ENCODE results near the gene RBM11. TPM values are rescaled to one million over a fixed set of nuclear protein-coding genes. Genes with fewer than 3 reads are reported as not detected.

Gene RBM11
- total RNA-seq, 1 donor = not detected

DNA sequence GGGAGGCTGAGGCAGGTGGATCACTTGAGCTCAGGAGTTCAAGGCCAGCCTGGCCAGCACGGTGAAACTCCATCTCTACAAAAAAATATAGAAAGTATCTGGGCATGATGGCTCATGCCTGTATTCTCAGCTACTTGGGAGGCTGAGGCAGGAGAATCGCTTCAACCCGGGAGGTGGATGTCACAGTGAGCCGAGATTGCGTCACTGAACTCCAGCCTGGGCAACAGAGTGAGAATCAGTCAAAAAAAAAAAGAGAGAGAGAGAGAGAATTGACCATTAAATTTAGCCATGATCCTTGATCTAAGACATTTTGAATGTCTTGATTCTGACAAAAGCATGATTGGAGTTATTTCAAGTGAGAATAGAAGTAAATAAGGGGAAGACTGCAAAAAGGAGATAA lies 19.1 kb downstream of the RBM11 start:
- DNase-seq (ENCODE audit: low read depth) = no peak
- TF ChIP-seq, protein P1, sequence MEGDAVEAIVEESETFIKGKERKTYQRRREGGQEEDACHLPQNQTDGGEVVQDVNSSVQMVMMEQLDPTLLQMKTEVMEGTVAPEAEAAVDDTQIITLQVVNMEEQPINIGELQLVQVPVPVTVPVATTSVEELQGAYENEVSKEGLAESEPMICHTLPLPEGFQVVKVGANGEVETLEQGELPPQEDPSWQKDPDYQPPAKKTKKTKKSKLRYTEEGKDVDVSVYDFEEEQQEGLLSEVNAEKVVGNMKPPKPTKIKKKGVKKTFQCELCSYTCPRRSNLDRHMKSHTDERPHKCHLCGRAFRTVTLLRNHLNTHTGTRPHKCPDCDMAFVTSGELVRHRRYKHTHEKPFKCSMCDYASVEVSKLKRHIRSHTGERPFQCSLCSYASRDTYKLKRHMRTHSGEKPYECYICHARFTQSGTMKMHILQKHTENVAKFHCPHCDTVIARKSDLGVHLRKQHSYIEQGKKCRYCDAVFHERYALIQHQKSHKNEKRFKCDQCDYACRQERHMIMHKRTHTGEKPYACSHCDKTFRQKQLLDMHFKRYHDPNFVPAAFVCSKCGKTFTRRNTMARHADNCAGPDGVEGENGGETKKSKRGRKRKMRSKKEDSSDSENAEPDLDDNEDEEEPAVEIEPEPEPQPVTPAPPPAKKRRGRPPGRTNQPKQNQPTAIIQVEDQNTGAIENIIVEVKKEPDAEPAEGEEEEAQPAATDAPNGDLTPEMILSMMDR (IDR thresholded peaks at IDR 0.05; ENCODE audit: insufficient read depth, low read length) = no peak
- H3K4me3 ChIP-seq (ENCODE audit: low read depth, low read length) = no peak overlapping the region

DNA sequence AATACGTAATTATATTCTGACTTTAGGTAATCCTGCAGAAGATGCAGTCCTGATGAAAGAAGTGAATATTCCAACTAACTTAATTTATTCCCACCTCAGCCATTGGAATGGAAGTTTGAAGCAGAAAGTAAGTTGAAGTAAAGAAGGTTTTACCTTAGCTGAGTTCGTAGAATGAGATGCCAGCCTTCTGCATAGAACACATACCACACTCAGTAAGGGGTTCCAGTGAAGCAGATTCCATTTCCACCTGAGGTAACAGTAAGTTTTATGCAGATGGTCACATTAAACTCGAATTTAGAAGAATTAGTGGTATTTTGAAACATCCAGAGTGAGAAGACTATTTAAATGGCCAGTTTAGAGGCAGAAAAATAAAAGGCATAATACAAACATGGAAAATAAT lies 20.2 kb downstream of the RBM11 start:
- DNase-seq (ENCODE audit: low read depth) = no peak
- H3K4me3 ChIP-seq (ENCODE audit: low read depth, low read length) = no peak overlapping the region
- TF ChIP-seq, protein P1 (IDR thresholded peaks at IDR 0.05; ENCODE audit: insufficient read depth, low read length) = no peak

DNA sequence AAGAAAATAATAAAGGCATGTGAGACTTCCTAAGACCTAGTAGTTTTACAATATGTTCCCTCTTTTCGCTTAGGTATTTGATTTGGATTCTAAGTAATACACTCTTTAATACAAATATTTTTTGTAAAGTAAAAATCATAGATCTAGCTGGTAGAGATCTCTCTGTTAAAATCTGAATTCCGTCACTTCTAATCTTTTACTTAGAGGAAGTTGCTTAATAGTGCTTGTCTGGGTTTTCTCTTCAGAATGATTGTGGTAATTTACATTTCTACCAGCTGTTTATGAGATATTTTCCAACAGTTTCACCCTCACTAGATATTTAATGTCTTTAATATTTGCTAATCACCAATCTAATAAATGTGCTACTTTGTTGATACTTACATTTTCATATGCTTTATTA lies 23.3 kb downstream of the RBM11 start:
- no peak for DNase-seq (ENCODE audit: low read depth)
- TF ChIP-seq, protein P1 (IDR thresholded peaks at IDR 0.05; ENCODE audit: insufficient read depth, low read length) = no peak
- H3K4me3 ChIP-seq (ENCODE audit: low read depth, low read length) = no peak overlapping the region

DNA sequence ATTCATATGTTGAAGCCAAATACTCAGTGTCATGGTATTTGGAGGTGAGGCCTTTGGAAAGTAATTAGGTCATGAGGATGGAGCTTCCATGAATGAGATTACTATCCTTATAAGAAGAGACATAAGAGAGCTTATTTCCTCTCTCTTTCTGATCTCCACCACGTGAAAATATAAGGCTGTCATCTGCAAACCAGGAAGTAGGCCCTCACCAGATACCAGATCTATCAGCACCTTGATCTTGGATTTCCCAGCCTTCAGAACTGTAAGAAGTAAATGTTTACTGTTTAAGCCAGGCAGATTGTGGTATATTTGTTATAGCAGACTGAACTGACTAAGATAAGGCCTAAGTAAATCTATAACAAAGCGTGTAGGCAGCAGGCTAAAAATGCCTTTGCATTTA lies 25.3 kb downstream of the RBM11 start:
- no peak overlapping the region for H3K4me3 ChIP-seq (ENCODE audit: low read depth, low read length)
- TF ChIP-seq, protein P1 (IDR thresholded peaks at IDR 0.05; ENCODE audit: insufficient read depth, low read length) = no peak

DNA sequence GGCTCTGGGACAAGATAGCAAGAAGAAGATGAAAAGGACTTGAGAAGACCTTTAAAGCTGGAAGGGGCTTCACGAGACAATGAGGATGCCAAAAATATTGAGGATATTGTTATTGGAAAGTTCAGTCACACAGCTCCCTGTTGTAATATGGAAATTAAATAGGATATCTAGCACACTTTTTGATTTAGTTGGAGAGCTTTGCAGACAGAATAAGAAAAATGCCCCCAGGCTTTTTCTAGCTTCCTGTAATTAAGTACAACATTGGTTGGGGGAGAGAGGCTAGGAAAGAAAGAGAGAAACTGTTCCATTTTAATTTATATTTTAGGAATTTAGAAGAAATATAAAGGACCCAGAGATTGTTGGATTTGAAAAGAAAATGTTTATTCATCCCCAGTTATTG lies 27.5 kb downstream of the RBM11 start:
- DNase-seq (ENCODE audit: low read depth) = no peak
- H3K4me3 ChIP-seq (ENCODE audit: low read depth, low read length) = no peak overlapping the region
- TF ChIP-seq, protein P1 (IDR thresholded peaks at IDR 0.05; ENCODE audit: insufficient read depth, low read length) = no peak

More for the DNA sequence above, 25.3 kb downstream of the RBM11 start:
- DNase-seq (ENCODE audit: low read depth) = no peak

DNA sequence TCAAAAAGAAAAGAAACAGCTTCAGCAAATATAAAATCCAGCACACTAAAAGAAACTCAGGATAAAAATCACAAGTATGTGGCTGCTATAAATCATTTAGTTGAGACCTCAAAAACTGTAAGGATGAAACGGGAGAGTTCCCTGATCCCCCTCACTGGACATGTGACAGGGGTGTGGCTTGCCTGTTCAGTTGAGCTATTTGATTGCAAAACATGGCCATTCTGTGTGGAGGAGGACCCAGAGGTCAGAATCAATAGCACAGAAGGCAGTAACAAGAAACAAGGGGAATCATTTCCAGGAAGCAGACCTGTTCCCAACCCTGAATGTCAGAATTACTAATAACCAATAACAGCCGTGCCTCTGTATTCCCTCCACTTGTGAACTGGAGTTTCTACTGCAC lies 27.9 kb downstream of the RBM11 start:
- no peak overlapping the region for H3K4me3 ChIP-seq (ENCODE audit: low read depth, low read length)

DNA sequence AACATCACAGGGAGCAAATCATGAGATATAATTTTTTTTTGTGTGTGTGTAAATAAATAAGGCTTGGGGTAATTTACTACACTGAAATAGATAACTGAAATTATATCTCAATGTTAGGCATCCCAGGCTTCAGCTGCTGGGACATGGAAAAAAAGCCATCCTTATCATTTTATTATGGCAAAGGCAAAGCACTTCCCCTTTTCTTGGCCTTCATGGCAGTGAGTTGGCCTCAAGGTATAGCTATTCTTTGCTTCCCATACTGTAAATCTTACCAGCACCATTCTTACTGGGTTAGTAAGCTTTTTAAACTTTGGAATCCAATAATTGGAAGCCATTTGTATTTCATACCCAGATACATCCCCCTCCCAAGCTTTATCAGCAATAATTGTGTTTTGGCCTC lies 29.0 kb downstream of the RBM11 start:
- no peak overlapping the region for H3K4me3 ChIP-seq (ENCODE audit: low read depth, low read length)
- DNase-seq (ENCODE audit: low read depth) = no peak
- TF ChIP-seq, protein P1 (IDR thresholded peaks at IDR 0.05; ENCODE audit: insufficient read depth, low read length) = no peak

More for the DNA sequence above, 27.9 kb downstream of the RBM11 start:
- TF ChIP-seq, protein P1 (IDR thresholded peaks at IDR 0.05; ENCODE audit: insufficient read depth, low read length) = no peak
- DNase-seq (ENCODE audit: low read depth) = no peak
